ENCODE results near the gene VTI1A. TPM values are rescaled to one million over a fixed set of nuclear protein-coding genes. Genes with fewer than 3 reads are reported as not detected.

VTI1A gene
- total and polyA plus RNA-seq, 2 of the 13 experiments (the other 11 are each of a cell fraction or from before 2014, with no cell fraction given), result 11.7 to 32.7 TPM

DNA sequence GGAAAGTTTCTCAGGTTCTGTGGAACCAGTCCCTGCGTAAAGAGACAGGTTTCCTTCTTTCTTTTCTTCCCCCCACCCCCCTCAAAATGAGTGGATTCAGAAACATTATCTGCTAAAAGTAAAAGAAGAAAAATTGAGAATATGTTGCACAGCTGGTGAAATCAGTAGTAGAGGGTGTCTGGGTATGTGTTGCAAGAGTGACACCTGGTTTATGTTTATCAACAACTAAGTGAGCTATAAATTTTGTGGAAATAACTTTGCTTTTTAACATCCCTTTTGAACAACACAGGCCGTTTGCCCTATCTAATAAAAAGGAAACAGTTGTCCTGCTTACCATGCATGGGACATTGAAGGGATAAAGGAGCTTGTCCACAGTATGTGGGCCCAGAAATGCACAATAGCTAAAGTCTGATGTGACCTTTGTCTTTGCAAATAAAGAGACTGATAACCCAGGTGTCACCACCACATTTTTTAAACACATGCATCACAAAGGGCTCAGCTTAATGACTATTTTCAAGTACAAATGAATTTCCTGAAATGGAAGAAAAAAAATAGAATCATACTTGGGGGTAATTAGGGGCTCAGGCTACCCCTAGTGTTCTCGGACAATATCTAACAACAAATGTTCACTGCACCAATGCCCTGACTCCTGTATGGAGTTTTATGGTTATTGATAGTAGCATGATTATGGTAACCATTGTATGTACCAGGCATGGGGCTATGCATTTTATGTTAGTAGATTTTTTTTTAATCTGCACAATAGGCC is 281.3 kb downstream of the VTI1A start (continued):
- peak; percentile 87 for TF ChIP-seq HMG20A (CRISPR knock-in tag; IDR thresholded peaks at IDR 0.05; ENCODE audit: borderline replicate concordance)
- peak; percentile 55; the same call in 1 of the 2 replicates for TF ChIP-seq ZNF792 (CRISPR knock-in tag; IDR thresholded peaks at IDR 0.05)
- 0 out of 2 replicates have a peak, but pooled peaks have one; percentile 26 for TF ChIP-seq ZFP1 (CRISPR knock-in tag; IDR thresholded peaks at IDR 0.05)
- TF ChIP-seq IRF2 (CRISPR knock-in tag; IDR thresholded peaks at IDR 0.05), result peak; percentile 83; the same call in 1 of the 2 replicates
- TF ChIP-seq TSC22D2 (CRISPR knock-in tag; IDR thresholded peaks at IDR 0.05; ENCODE audit: borderline replicate concordance), result no peak
- TF ChIP-seq, protein P1, sequence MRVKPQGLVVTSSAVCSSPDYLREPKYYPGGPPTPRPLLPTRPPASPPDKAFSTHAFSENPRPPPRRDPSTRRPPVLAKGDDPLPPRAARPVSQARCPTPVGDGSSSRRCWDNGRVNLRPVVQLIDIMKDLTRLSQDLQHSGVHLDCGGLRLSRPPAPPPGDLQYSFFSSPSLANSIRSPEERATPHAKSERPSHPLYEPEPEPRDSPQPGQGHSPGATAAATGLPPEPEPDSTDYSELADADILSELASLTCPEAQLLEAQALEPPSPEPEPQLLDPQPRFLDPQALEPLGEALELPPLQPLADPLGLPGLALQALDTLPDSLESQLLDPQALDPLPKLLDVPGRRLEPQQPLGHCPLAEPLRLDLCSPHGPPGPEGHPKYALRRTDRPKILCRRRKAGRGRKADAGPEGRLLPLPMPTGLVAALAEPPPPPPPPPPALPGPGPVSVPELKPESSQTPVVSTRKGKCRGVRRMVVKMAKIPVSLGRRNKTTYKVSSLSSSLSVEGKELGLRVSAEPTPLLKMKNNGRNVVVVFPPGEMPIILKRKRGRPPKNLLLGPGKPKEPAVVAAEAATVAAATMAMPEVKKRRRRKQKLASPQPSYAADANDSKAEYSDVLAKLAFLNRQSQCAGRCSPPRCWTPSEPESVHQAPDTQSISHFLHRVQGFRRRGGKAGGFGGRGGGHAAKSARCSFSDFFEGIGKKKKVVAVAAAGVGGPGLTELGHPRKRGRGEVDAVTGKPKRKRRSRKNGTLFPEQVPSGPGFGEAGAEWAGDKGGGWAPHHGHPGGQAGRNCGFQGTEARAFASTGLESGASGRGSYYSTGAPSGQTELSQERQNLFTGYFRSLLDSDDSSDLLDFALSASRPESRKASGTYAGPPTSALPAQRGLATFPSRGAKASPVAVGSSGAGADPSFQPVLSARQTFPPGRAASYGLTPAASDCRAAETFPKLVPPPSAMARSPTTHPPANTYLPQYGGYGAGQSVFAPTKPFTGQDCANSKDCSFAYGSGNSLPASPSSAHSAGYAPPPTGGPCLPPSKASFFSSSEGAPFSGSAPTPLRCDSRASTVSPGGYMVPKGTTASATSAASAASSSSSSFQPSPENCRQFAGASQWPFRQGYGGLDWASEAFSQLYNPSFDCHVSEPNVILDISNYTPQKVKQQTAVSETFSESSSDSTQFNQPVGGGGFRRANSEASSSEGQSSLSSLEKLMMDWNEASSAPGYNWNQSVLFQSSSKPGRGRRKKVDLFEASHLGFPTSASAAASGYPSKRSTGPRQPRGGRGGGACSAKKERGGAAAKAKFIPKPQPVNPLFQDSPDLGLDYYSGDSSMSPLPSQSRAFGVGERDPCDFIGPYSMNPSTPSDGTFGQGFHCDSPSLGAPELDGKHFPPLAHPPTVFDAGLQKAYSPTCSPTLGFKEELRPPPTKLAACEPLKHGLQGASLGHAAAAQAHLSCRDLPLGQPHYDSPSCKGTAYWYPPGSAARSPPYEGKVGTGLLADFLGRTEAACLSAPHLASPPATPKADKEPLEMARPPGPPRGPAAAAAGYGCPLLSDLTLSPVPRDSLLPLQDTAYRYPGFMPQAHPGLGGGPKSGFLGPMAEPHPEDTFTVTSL (CRISPR knock-in tag; IDR thresholded peaks at IDR 0.05; ENCODE audit: borderline replicate concordance), result peak; percentile 96
- TF ChIP-seq, protein P2, sequence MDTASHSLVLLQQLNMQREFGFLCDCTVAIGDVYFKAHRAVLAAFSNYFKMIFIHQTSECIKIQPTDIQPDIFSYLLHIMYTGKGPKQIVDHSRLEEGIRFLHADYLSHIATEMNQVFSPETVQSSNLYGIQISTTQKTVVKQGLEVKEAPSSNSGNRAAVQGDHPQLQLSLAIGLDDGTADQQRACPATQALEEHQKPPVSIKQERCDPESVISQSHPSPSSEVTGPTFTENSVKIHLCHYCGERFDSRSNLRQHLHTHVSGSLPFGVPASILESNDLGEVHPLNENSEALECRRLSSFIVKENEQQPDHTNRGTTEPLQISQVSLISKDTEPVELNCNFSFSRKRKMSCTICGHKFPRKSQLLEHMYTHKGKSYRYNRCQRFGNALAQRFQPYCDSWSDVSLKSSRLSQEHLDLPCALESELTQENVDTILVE (CRISPR knock-in tag; IDR thresholded peaks at IDR 0.05), result peak; percentile 51; the same call in 1 of the 2 replicates
- 0 out of 2 replicates have a peak, but pooled peaks have one; percentile 30 for TF ChIP-seq TOPORS (CRISPR knock-in tag; IDR thresholded peaks at IDR 0.05)
- TF ChIP-seq SMARCC2 (IDR thresholded peaks at IDR 0.05), result peak; percentile 74; the same call in 1 of the 2 replicates
- peak; percentile 99 for TF ChIP-seq SOX5 (CRISPR knock-in tag; IDR thresholded peaks at IDR 0.05; ENCODE audit: borderline replicate concordance)
- peak; percentile 95 for TF ChIP-seq PITX1 (CRISPR knock-in tag; IDR thresholded peaks at IDR 0.05)
- TF ChIP-seq FOXO1 (CRISPR knock-in tag; IDR thresholded peaks at IDR 0.05), result peak; percentile 91
- peak; percentile 88 for TF ChIP-seq HOMEZ (CRISPR knock-in tag; IDR thresholded peaks at IDR 0.05; ENCODE audit: low read depth)
- 0 out of 2 replicates have a peak, but pooled peaks have one; percentile 19 for TF ChIP-seq FOXP1 (IDR thresholded peaks at IDR 0.05)
- TF ChIP-seq FOXP1 (CRISPR knock-in tag; IDR thresholded peaks at IDR 0.05), result peak; percentile 90
- no peak for TF ChIP-seq SOX6 (IDR thresholded peaks at IDR 0.05)
- TF ChIP-seq SOX6 (CRISPR knock-in tag; IDR thresholded peaks at IDR 0.05), result peak; percentile 98
- peak; percentile 90; the same call in 1 of the 2 replicates for TF ChIP-seq NFIC (IDR thresholded peaks at IDR 0.05; ENCODE audit: low read length)
- TF ChIP-seq, protein P3, sequence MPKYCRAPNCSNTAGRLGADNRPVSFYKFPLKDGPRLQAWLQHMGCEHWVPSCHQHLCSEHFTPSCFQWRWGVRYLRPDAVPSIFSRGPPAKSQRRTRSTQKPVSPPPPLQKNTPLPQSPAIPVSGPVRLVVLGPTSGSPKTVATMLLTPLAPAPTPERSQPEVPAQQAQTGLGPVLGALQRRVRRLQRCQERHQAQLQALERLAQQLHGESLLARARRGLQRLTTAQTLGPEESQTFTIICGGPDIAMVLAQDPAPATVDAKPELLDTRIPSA (CRISPR knock-in tag; IDR thresholded peaks at IDR 0.05; ENCODE audit: borderline replicate concordance), result no peak
- TF ChIP-seq FOSL2 (CRISPR knock-in tag; IDR thresholded peaks at IDR 0.05), result peak; percentile 71
- peak; percentile 91 for TF ChIP-seq NCOA2 (CRISPR knock-in tag; IDR thresholded peaks at IDR 0.05)
- 0 out of 2 replicates have a peak, but pooled peaks have one; percentile 51 for TF ChIP-seq ZSCAN29 (CRISPR knock-in tag; conservative IDR thresholded peaks at IDR 0.05)
- peak; percentile 63; the same call in 1 of the 2 replicates for TF ChIP-seq THAP11 (CRISPR knock-in tag; IDR thresholded peaks at IDR 0.05)
- TF ChIP-seq BCL6 (CRISPR knock-in tag; IDR thresholded peaks at IDR 0.05), result peak; percentile 88

All from HepG2 (cell line).